HT1080 (cell line): ENCODE results near the gene CLDND2. TPM values are rescaled to one million over a fixed set of nuclear protein-coding genes. Genes with fewer than 3 reads are reported as not detected.

Source experiments
- DNase-seq: peaks from one replicate; pipeline ENCODE4 v3.0.0-alpha.2; 2015; ENCODE audit warnings: low read depth
- total RNA-seq: library from RNA; depleted of rRNA; stranded (reverse); fragments of >200 nt; shearing (Covaris generic); gene quantifications from 2 replicates; pipeline ENCODE4 v1.2.3, GENCODE V29; 2014

Gene CLDND2
- total RNA-seq, 1 experiment from 2014 or later: not detected

DNA sequence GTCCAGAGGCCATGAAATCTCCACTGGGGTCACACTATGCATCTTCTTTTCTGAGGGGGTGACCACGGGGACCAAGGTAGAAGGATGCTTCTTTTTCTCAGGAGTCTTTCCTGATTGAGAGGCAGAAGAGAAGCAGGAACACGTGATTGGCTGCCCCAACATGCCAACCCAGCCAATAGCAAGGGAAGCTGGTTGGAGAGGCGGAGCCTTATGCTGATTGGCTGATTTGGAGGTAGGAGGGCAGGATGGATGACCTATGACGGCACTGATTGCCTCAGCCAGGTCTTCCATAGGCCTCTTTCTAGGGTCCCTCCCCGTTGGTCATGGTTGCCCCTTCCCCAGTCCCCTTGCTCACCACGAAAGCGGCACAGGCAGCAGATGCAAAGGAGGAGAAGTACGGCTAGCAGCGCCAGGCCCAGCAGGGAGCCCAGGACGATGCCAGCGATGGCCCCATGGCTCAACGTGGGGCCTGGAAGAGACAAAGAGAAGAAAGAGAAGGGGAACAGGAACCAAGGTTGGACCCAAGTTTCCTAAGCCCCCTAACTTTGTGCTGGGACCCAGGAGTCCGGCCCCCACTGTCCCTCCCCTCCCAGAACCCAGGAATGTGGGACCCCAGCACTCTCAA is 34.9 kb downstream of the CLDND2 start:
- peak; percentile 43 for DNase-seq

DNA sequence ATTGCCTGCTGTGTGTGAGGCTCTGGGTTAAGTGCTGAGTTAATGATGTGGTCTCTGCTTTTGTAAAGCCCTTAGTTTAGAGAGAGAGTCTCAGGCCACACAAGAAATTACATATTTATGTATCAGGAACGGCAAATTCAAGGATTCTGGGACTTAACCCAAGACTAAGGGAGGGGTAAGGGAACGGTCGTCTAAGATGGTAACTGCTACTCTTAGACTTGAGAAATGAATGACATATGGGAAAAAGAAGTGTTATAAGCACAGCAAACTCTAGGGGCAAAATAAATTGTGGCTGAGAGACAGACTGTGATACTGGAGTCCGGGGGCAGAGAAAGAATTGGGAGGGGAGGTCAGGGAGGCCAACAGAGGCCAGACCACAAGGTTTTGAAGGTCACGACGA is 37.1 kb downstream of the CLDND2 start:
- DNase-seq: no peak

DNA sequence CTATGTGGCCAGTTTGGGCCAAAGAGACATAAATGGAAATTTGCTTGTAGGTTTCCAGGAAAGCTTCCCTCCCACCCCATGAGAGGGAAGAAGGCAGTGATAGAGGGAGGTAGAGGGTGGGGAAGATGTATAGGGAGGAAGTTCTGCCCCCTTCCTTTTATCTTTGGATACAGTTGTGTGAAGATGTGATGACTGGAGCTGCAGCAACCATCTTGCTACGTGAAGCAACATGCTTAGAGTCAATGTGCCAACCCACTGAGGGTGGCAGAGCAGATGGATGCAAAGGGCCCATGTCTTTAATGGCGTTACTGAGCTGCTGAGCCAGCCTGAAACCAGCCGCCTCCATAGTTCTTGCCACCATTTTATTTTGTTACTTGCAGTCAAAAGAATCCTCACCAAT is 37.6 kb downstream of the CLDND2 start:
- DNase-seq: no peak

DNA sequence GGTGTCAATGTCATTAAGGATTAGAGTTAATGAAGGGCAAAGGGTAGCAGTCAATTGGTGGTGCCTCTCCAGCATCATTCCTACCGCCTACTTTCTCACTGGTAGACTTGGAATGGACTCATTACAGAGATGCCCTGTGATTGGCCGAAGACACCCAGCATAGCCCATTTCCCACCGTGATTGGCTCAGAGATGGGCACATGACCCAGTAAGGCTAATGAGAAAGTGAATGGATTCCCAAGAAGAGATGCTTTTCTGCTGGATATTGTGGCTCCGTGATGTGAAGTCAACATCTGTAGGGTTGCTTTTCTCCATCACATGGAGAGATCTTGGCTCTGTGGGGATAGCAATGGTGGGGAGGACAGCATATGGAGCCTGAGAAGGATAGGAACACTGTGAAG is 38.4 kb downstream of the CLDND2 start:
- DNase-seq: no peak

DNA sequence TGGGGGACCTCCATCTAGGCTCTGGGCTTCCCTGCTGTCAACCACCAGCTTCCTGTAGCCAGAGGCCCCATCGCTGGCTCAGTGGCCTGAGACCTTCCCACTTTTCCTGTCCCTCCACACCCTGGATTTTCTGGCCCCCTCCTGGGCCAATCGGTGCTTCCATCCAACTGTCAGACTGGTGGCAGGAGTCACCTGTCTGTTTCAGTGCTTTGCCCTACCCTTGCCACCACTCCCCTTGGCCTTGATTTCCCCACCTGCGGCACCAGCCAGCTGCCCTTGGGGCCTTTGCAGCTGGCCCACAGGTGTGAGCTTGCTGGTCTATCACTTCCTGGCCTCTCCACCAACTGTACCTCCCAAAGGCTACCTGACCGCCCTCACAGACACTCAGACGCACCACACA is 39.4 kb downstream of the CLDND2 start:
- no peak for DNase-seq

DNA sequence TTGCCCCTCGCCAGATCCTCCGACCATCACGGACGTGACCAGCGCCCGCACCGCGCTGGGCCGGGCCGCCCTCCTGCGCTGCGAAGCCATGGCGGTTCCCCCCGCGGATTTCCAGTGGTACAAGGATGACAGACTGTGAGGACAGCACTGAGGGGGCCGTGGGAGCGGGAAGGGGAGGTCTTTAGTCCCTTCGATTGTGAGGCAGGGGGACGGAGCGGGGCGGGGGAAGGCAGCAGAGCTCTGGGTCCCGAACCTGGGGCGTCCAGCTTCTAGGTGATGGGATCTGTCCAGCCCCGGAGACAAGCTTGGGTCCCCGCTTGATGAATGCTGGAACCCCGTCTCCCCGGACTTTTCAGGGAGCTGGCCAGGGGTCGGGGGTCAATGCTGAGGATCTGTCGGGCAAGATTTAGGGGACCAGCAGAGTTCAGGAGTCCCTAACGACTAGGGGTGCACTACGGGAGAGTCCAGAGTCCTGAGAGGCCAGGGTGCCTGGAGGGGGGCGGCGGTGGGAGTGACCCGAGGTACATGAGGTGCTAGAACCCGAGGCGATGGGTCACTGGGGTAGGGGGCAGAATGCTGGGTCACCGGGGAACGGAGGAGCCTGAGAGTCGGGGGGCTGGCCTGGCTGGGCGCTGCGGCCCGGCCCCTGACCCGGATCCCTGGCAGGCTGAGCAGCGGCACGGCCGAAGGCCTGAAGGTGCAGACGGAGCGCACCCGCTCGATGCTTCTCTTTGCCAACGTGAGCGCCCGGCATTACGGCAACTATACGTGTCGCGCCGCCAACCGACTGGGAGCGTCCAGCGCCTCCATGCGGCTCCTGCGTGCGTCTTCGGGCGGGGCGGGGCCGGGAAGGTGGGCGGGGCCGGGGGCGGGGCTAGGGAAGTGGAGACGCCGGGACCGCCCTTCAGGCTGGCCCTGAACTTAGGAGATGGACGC is 41.5 kb downstream of the CLDND2 start:
- DNase-seq: no peak

DNA sequence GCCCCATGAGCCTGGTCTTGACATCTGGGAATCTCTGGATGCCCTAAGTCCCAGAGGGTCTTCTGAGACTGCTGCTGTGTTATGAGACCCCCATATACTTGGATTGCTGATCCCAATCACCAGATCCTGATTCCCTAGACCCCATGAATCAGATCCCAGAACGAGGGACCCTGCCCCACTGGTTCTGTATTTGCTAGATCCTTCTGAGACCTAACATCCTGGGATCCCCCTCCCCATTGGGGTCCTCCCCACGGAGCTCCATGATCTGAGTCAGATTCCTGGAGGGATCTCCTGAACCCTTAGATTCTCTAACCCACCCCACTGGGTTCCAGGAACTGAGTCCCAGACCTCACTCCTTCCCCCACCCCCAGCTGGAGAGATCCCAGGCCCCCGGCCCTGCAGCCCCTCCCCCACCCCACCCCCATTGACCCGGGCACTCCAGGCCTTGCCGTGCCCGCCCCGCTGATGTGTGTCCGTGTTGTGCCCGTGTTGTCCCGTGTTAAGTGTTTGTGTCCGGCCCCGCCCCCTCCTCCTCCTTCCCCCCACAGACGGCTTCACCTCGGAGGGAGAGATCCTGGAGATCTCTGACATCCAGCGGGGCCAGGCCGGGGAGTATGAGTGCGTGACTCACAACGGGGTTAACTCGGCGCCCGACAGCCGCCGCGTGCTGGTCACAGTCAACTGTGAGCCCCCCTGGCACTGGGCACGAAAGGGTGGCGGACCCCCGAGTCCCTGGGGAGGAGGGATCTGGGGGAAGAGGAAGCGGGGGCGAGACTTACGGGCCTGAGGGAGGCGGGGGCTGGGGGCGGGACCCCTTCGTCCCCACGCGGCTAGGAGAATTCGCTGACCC is 42.4 kb downstream of the CLDND2 start:
- no peak for DNase-seq

DNA sequence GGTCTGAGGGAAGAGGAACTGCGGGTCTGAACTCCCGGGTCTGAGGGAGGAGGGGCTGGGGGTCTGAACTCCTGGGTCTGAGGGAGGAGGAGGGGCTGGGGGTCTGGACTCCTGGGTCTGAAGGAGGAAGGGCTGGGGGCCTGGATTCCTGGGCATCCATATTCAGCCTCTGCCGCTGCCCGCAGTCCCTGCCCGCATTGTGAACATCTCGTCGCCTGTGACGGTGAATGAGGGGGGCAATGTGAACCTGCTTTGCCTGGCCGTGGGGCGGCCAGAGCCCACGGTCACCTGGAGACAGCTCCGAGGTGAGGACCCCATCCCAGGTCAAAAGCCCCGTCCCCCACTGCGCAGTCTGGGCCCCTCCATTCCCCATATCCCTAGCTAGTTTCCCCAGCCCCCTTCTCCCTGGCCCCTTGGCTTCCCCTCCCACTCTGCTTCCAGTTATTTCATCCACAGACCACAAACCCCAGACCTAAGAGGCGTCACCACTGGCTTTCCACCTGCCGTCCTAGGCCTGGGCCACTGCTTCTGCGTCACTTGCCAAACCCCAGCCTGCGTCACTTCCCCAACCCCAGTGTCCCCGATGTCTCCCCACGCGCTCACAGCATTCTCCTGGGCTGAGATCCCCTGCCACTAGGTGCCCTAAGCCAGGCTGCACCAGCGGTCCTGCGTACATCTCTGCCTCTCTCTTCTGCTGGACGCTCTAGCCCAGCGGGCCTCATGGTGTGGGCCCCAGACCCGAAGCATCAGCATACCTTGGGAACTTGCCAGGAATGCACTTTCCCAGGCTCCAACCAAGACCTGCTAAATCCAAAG is 43.4 kb downstream of the CLDND2 start:
- DNase-seq: no peak

DNA sequence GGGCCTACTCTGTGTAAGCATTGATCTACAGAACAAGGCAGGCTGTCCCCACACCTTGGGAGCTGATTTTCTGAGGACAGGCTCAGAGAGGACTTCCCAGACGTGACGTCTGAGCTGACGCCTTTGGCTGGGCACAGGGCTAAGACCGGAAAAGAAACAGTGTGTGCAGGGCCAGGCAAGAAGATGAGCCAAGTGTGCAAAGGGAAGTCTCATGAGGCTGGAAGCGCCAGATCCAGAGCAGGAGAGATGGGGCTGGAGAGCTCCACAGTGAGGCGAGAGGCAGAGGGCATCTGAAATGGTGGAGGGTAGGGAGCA is 44.7 kb downstream of the CLDND2 start:
- no peak for DNase-seq

DNA sequence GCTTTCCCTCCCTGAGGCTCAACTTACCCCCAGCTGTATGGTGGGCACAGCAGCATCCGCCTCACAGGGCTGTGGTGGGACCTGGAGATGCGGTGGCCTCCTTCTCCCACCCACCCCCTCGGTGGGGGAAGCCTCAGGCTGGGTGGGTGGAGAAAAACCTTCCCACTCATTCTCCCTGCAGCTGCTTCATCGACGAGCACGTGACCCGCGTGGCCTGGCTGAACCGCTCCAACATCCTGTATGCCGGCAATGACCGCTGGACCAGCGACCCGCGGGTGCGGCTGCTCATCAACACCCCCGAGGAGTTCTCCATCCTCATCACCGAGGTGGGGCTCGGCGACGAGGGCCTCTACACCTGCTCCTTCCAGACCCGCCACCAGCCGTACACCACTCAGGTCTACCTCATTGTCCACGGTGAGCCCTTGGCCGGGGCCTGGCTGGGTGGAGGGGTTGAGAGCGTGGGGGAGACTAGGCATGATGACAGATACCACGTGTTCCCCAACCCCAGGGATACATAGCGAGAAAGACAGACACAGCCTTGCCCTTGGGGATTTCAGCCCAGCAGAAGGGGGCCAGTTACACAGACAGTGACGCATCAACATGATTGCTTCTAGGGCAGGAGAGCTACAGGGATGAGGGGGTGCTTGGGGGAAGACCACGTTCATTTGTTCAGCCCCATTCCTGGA is 45.2 kb downstream of the CLDND2 start:
- DNase-seq: no peak

DNA sequence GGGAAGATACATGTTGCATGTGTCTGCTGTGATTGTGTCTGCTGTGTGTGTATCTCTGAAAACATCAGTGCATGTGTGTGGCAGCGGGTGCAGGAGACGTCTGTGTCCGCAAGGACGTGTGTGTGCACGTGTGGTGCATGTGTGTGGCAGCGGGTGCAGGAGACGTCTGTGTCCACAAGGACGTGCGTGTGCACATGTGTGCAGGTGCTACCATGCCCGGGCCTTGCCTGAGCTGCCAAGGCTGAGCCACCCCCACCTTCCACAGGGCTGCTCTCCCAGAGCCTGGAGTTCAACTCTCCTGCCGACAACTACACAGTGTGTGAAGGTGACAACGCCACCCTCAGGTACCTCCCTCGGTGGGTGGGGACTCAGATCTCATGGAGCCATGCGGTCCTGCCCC is 47.0 kb downstream of the CLDND2 start:
- no peak for DNase-seq

DNA sequence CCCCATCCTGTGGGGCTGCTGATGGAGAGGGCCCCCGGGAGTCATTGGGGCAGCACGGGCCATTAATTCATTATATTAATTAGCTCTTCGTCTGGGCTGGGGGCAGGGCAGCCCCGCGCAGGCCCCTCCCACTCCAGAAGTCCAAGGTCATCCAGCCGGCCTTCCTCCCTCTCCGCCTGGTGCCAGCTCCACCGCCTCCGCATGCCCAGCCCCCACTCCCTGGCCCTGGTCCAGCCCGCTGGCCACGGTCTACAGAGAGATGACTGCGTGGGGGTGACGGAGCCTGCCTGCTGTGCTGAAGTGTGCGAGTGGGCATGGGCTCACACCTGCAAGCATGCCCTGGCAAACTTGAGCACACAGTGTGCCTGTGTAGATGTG is 48.5 kb downstream of the CLDND2 start:
- no peak for DNase-seq

DNA sequence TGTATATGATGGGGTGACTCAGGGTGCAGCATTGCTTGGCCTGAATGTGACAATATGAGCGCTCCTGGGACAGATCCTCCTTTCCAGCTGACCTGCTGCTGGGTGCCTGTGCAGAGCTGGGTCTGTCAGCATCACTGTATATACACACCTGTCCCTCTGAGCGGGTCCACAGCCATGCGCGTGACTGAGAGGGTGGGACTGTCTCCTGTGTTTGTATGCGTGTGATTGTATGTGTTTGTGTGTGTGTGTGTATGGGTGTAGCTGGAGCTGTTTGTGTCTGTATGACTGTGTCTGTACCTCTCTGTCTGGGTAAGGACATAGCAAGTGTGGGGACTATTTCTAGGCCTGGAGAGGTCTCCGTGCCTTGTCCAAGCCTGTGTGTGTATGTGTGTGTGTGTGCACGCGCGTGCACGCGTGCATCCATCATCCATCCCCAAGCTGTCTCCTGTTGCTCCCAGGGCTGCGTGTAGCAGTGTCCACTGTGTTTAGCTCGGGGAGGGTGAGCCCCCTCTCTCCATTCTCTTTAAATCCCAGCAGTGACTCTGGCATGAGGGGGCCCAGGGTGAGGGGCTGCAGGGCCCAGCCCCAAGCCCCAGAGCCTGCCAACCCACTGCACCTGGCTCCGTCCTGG is 49.0 kb downstream of the CLDND2 start:
- DNase-seq: no peak

DNA sequence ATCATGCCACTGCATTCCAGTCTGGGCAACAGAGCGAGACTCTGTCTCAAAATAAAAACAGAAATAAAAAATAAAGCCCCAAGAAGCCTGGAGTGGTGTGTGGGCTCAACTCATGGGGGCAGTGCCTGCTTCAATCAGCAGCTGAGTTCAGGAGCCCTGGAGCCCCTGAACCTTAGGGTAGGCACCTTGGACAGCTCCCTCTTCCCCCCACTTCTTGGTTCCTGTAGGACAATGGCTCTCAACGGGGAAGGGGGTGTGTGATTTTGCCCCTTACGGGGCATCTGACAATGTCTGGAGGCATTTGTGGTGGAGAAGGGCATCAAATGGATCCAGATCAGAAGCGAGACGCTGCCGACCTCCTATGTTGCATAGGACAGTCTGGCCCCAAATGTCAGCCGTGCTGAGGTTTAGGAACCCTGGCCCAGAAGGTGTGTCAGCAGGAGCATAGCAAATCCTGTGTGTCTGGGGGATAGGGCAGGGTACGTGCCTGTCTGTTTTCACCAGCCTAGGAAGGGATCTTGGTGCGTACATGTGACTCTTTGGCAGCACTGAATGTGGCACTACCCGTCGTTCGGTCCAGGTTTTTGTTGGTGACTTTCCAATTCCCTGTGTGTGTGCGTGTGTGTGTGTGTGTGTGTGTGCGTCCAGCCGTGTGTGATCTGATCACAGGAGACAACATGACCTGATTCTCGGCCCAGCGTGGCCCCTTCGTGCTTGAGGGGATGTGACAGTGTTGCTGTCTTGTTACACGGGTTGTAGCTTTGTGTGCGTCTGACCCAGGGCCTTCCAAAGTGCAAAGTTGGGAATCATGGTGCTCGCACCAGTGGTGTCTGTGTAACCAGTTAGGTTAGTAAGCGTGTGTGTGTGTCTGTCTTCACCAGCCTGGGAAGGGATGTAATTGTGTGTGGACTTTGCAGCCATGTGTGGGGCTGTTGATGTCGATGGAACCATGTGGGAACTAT is 49.8 kb downstream of the CLDND2 start:
- DNase-seq: no peak

DNA sequence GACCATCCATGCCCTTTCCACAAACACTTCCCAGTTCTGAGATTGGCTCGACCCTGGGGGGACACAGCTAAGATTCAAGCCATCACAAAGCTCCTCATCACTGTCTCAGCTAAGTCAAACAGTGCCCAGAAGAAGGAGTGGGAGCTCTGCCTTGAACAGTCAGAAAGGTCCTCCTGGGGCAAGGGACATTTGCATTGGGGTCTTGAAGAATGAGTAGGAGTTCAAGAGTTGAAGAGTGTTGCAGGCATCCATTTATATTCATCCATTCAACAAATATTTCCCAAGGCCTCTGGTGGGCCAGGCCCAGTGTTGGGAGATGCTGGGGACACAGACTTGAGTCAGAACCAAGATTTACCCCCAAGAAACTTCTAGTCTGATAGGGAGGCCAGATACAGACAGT is 50.8 kb downstream of the CLDND2 start:
- no peak for DNase-seq

DNA sequence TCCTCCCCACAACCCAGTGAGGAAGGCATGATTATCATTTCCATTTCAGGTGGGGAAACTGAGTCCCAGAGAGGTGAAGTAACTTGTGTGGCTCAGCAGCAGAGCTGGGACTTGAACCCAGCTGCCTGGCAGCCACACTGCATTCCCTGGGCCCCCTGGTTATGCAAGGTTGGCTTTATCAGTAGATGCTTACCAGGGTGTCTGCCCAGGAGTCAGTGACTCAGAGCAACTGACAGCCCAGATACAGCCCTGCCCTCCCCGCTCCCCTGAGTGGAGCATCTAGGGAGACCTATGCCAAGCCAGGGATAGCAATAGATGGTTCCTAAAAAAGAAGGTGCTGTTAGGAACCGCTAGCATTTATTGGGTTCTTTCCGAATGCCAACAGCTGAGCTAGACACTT is 51.4 kb downstream of the CLDND2 start:
- DNase-seq: no peak
